Sigmoid colon (tissue), 7 donors: ENCODE results near the gene PTER. TPM values are rescaled to one million over a fixed set of nuclear protein-coding genes. Genes with fewer than 3 reads are reported as not detected.

ENCODE experiments used
- DNase-seq: peaks from one replicate; pipeline ENCODE4 v3.0.0-alpha.2; 2019
- H3K27ac ChIP-seq, 4 donors: fragments of 200-600 bp; sonication (generic); one replicate each; pipeline ENCODE4 v1.5.1; 2016 to 2019; ENCODE audit warnings: mild to moderate bottlenecking in 1 of 4
- H3K27me3 ChIP-seq, 3 donors: fragments of 200-600 bp; sonication (generic); one replicate each; pipeline ENCODE4 v1.5.1; 2019; ENCODE audit warnings: mild to moderate bottlenecking in 1 of 3
- H3K36me3 ChIP-seq, 4 donors: fragments of 200-600 bp; sonication (generic); one replicate each; pipeline ENCODE4 v1.5.1; 2016 to 2019
- H3K4me1 ChIP-seq, 4 donors: fragments of 200-600 bp; sonication (generic); one replicate each; pipeline ENCODE4 v1.5.1; 2017 to 2019
- H3K4me3 ChIP-seq, 4 donors: fragments of 200-600 bp; sonication (generic); one replicate each; pipeline ENCODE4 v1.5.1; 2017 to 2019; ENCODE audit warnings: mild to moderate bottlenecking in 2 of 4, moderate library complexity in 1 of 4
- H3K9me3 ChIP-seq, 4 donors: fragments of 200-600 bp in 3 of 4; sonication (generic) in 3 of 4; one replicate each; pipeline versions ENCODE4 v1.5.1 to v1.6.1; 2013 to 2019
- EP300 ChIP-seq, 4 donors: sonication (generic); formaldehyde crosslinking; IDR thresholded peaks; one replicate each; pipeline ENCODE4 v1.6.1; 2017; ENCODE audit warnings: antibody characterized with exemption in 4 of 4
- POLR2A ChIP-seq, 2 donors: fragments of 450-650 bp; IDR thresholded peaks; one replicate each; pipeline ENCODE4 v1.6.1; 2016; ENCODE audit warnings: antibody characterized with exemption in 2 of 2, mild to moderate bottlenecking in 2 of 2, moderate library complexity in 2 of 2
- POLR2AphosphoS5 ChIP-seq, 4 donors: sonication (generic); formaldehyde crosslinking; IDR thresholded peaks; one replicate each; pipeline ENCODE4 v1.6.1; 2017; ENCODE audit warnings: antibody characterized with exemption in 4 of 4
- WGBS, 2 donors: extraction: QIAGEN DNeasy Blood & Tissue Kit; methylation state at CpG; one replicate each; pipeline ENCODE4 v1.1.7; 2013; 5-methylcytosine and 5-hydroxymethylcytosine counted together
- intact Hi-C: fragments of 100-400 bp; cut with DNase I; formaldehyde crosslinking; loops from one replicate; pipeline ENCODE4 v1.15.1; 2023
- polyA plus RNA-seq, 3 donors: library from polyadenylated mRNA; stranded (reverse); fragments of 200-250 nt; gene quantifications; one replicate each; pipeline ENCODE4 v1.2.3, GENCODE V29; 2013
- total RNA-seq, 4 donors: library from RNA; depleted of rRNA; stranded (reverse); fragments of >200 nt; gene quantifications; one replicate each; pipeline ENCODE4 v1.1.0, GENCODE V29; 2016
- TF ChIP-seq, protein P1 (sequence below), 4 experiments: fragments of 450-650 bp in 3 of 4; fragments of 200-600 bp in 1 of 4; IDR thresholded peaks; one replicate each; pipeline ENCODE4 v1.5.1; 2016 to 2019; ENCODE audit warnings: antibody characterized with exemption in 4 of 4, mild to moderate bottlenecking in 3 of 4, moderate library complexity in 2 of 4
- donor health status: healthy with polysubstance abuse.
- donor health status: Bipolar disorder and iron deficiency.
- donor health status: healthy.

The PTER gene
- total and polyA plus RNA-seq, 7 donors, result 6.1 to 14.3 (median 9.0) TPM

DNA sequence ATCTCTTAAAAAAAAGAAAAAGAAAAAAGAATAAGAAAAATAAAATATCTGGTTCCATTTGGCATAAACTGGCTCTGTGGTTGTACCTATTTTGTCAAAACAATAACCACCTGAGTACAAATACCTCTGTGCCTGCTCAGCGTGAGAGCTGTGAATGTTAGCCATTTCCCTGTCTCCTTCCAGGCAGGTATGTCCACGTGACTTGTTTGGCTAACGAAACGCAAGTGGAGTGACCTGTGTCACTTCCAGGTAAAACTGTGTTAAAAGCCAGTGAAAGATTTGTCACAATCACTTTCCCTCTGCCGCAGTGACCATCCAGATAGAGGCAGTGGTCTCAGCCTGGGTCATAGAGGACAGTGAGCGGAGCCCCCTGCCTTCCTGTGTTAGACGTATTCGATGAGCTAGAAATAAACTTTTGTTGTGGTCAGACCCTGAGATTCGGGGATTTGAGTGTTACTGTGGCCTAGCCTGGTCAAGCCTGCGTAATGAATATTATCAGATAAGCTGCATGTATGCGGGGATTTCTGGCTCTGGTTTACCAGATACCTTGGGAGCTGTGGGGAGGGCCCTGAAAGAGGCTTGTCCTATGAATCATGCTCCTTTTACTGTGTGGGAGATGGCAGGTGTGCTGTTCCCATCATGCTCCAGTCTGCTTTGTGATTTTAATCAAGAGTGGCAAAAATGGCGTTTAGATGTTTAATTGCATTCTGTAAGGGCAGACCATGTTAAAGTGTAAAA is 3.8 kb downstream of the PTER start:
- no peaks in the 10 kb centered on the region for H3K36me3 ChIP-seq
- H3K4me1 ChIP-seq, result peaks cover 0 to 18% (median 11%) of the 10 kb centered on the region in 4 donors
- no peaks in the 10 kb centered on the region for H3K27me3 ChIP-seq
- DNase-seq, result no peak
- intact Hi-C loops, result no loop called here
- TF ChIP-seq, protein P1, sequence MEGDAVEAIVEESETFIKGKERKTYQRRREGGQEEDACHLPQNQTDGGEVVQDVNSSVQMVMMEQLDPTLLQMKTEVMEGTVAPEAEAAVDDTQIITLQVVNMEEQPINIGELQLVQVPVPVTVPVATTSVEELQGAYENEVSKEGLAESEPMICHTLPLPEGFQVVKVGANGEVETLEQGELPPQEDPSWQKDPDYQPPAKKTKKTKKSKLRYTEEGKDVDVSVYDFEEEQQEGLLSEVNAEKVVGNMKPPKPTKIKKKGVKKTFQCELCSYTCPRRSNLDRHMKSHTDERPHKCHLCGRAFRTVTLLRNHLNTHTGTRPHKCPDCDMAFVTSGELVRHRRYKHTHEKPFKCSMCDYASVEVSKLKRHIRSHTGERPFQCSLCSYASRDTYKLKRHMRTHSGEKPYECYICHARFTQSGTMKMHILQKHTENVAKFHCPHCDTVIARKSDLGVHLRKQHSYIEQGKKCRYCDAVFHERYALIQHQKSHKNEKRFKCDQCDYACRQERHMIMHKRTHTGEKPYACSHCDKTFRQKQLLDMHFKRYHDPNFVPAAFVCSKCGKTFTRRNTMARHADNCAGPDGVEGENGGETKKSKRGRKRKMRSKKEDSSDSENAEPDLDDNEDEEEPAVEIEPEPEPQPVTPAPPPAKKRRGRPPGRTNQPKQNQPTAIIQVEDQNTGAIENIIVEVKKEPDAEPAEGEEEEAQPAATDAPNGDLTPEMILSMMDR (IDR thresholded peaks at IDR 0.05), result no peak
- no peak for TF ChIP-seq POLR2AphosphoS5 (IDR thresholded peaks at IDR 0.05)
- TF ChIP-seq POLR2A (IDR thresholded peaks at IDR 0.05), result no peak
- no peak for TF ChIP-seq EP300 (IDR thresholded peaks at IDR 0.05)
- no peak overlapping the region for H3K27ac ChIP-seq
- 70 to 77% methylated on average over 12 of the region's 12 CpGs for WGBS, 2 donors
- H3K4me3 ChIP-seq, result no peak overlapping the region
- H3K9me3 ChIP-seq, result no peaks in the 10 kb centered on the region

DNA sequence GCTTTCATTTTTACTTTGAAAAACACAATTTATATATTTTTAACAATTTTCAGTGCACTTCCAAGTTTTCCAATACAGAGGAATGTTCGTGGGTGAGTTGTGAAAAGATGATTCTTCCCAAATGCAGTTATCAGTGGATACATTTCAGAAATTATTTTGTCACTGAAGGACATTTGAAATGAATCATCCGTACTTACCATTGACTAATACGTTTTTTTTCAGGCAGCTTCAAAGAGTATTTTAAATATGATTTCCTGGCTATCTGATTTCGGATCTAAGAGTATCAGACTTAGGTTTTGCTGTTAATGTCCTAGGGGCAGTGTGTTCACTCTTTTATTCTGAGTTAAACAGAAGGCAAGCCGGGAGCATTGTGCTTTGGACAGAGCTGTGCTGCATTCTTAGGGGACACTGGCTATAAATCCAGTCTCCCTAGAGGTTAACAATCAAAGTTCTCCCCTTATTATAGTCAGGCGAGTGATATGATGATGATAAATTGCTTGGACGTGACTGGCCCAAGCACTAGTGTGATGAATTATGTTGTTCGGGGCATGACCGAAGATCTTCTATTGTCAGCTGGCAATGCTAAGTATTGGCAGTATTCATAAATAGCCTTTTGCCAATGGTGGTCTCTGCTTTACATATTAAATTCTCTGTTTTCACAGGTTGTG is 4.5 kb downstream of the PTER start:
- H3K36me3 ChIP-seq, result no peaks in the 10 kb centered on the region
- intact Hi-C loops, result no loop called here
- H3K27me3 ChIP-seq, result no peaks in the 10 kb centered on the region
- 77 to 87% methylated on average over 9 of the region's 9 CpGs for WGBS, 2 donors
- DNase-seq, result no peak
- peaks cover 0 to 14% (median 11%) of the 10 kb centered on the region in 4 donors for H3K4me1 ChIP-seq
- H3K4me3 ChIP-seq, result no peak overlapping the region
- no peaks in the 10 kb centered on the region for H3K9me3 ChIP-seq
- TF ChIP-seq, protein P1 (IDR thresholded peaks at IDR 0.05), result no peak
- H3K27ac ChIP-seq, result no peak overlapping the region

DNA sequence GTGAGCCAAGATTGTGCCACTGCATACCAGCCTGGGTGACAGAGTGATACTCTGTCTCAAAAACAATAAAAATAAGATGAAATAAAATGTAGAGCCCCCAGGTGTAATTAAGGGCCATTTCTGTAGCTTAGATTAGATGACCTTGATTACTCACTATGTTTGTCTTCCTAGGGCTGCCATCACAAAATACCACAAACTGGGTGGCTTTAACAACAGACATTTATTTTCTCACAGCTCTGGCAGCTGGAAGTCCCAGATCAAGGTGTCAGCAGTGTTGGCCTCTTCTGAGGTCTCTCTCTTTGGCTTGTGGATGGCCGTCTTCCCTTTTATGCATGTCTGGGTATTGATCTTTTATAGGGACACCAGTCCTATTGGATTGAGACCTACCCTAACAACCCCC is 6.1 kb downstream of the PTER start:
- H3K4me3 ChIP-seq, result no peak overlapping the region
- no peaks in the 10 kb centered on the region for H3K36me3 ChIP-seq
- no peak for TF ChIP-seq POLR2A (IDR thresholded peaks at IDR 0.05)
- no peak for TF ChIP-seq POLR2AphosphoS5 (IDR thresholded peaks at IDR 0.05)
- peaks cover 0 to 6% (median 1%) of the 10 kb centered on the region in 4 donors for H3K4me1 ChIP-seq
- 86 to 96% methylated on average over 1 of the region's 1 CpG for WGBS, 2 donors
- H3K27ac ChIP-seq, result no peak overlapping the region
- no peaks in the 10 kb centered on the region for H3K9me3 ChIP-seq
- no peaks in the 10 kb centered on the region for H3K27me3 ChIP-seq
- intact Hi-C loops, result no loop called here
- DNase-seq, result no peak

DNA sequence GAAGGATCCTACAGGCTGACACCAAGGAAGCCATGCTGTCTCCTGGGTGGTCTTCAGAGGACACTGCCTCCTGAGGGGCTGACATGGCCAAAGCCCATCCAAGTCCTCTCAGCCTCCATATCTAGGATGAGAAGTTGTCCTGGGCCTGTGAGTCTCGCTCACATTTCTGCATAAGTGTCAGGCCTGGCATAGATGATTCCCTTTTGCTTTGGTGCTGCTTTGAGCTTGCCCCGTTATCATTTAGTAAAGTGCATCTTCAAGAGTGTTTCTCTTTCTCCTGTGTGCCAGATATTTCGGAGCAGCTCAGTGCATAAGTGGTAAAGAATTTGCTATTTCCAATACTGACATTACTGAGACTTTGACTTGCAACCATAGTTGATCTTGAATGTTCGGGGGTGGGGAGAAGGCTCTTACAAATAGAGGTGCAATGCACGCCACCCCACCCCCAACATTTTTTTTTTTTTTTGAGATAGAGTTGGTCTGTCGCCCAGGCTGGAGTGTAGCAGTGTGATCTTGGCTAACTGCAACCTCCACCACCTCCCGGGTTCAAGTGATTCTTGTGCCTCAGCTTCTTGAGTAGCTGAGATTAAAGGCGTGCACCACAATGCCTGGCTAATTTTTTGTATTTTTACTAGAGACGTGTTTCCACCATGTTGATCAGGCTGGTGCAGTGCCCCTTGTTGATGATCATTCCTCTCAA is 9.1 kb downstream of the PTER start:
- 97 to 98% methylated on average over 9 of the region's 9 CpGs for WGBS, 2 donors
- Histone ChIP-seq H3K4me3 (no peak overlapping the region), H3K27me3 (no peaks in the 10 kb centered on the region), H3K27ac (no peak overlapping the region), H3K4me1 (no peaks in the 10 kb centered on the region), H3K9me3 (peaks cover 0 to 2% (median 0%) of the 10 kb centered on the region in 4 donors), H3K36me3 (no peaks in the 10 kb centered on the region)
- no peak for DNase-seq
- TF ChIP-seq POLR2AphosphoS5 (IDR thresholded peaks at IDR 0.05), result no peak
- TF ChIP-seq, protein P1 (IDR thresholded peaks at IDR 0.05), result no peak
- no peak for TF ChIP-seq EP300 (IDR thresholded peaks at IDR 0.05)
- TF ChIP-seq POLR2A (IDR thresholded peaks at IDR 0.05), result no peak
- intact Hi-C loops, result no loop called here

DNA sequence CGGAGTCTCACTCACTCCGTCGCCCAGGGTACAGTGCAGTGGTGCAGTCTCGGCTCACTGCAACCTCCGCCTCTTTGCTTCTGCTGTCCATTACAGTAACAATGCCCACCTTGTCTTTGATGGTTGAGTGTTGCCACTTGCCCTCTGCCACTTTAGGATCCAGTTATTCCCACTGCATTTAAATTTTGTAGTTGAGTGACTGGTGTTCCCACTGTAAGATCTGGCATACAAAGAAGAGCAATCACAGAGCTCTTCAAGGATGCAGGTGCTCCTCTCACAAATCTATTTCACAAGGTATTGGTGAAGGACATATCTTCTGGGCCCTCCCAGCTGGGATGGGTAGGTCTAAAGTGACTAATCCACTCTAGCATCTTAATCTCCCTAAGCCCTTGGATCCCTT is 12.6 kb downstream of the PTER start:
- intact Hi-C loops, result no loop called here
- WGBS, 2 donors, result 98 to 99% methylated on average over 5 of the region's 5 CpGs
- H3K36me3 ChIP-seq, result no peaks in the 10 kb centered on the region
- peaks cover 0 to 2% (median 0%) of the 10 kb centered on the region in 4 donors for H3K9me3 ChIP-seq
- DNase-seq, result no peak
- no peaks in the 10 kb centered on the region for H3K27me3 ChIP-seq
- no peak for TF ChIP-seq EP300 (IDR thresholded peaks at IDR 0.05)
- TF ChIP-seq, protein P1 (IDR thresholded peaks at IDR 0.05), result no peak
- TF ChIP-seq POLR2AphosphoS5 (IDR thresholded peaks at IDR 0.05), result no peak
- TF ChIP-seq POLR2A (IDR thresholded peaks at IDR 0.05), result no peak
- no peaks in the 10 kb centered on the region for H3K4me1 ChIP-seq
- H3K27ac ChIP-seq, result no peak overlapping the region
- no peak overlapping the region for H3K4me3 ChIP-seq
